Measurements from ENCODE around the gene NLRP9.

The NLRP9 gene

GRCh38 chr19:55687281-55688201, 50.7 kb downstream of the NLRP9 start:
- DNase-seq: no peak

- DNase-seq: no peak
Measured at GRCh38 chr19:55686311-55687050, 51.7 kb downstream of the NLRP9 start.

GRCh38 chr19:55685776-55686175, 52.4 kb downstream of the NLRP9 start:
- DNase-seq: no peak

- no peak for DNase-seq
Measured at GRCh38 chr19:55684946-55685681, 53.1 kb downstream of the NLRP9 start.

- DNase-seq: no peak
Measured at GRCh38 chr19:55683449-55684261, 54.5 kb downstream of the NLRP9 start.

GRCh38 chr19:55681131-55682092, 56.8 kb downstream of the NLRP9 start:
- no peak for DNase-seq

- no peak for DNase-seq
Measured at GRCh38 chr19:55680339-55681130, 57.7 kb downstream of the NLRP9 start.

- DNase-seq: peak; percentile 59
Measured at GRCh38 chr19:55679343-55680257, 58.6 kb downstream of the NLRP9 start.

- DNase-seq: no peak
Measured at GRCh38 chr19:55678121-55678671, 60.0 kb downstream of the NLRP9 start.

GRCh38 chr19:55677572-55678028, 60.6 kb downstream of the NLRP9 start:
- no peak for DNase-seq

GRCh38 chr19:55676889-55677505, 61.2 kb downstream of the NLRP9 start:
- DNase-seq: no peak

- no peak for DNase-seq
Measured at GRCh38 chr19:55676383-55676782, 61.8 kb downstream of the NLRP9 start.

- no peak for DNase-seq
Measured at GRCh38 chr19:55675661-55676354, 62.4 kb downstream of the NLRP9 start.

GRCh38 chr19:55674841-55675660, 63.2 kb downstream of the NLRP9 start, which contains the start of gene EPN1:
Gene EPN1 (plus strand): TSS chr19:55675226. CDS start chr19:55678628, 3,402 bp downstream.
- peak; percentile 99 for DNase-seq

- no peak for DNase-seq
Measured at GRCh38 chr19:55674459-55674840, 63.8 kb downstream of the NLRP9 start.

- DNase-seq: no peak
Measured at GRCh38 chr19:55673889-55674288, 64.3 kb downstream of the NLRP9 start.

- DNase-seq: no peak
Measured at GRCh38 chr19:55673465-55673864, 64.7 kb downstream of the NLRP9 start.

Measured in activated CD4-positive, alpha-beta T cell treated with anti-CD3 and anti-CD28 coated beads, Interleukin-10, Interleukin-2, amounts not matched to agents 100 ng/mL and 50 ng/mL, durations not matched to agents 16 hours and 8 hours (primary cell).